HT1080 (cell line): ENCODE data around the gene MAGI1. TPM values are rescaled to one million over a fixed set of nuclear protein-coding genes. Genes with fewer than 3 reads are reported as not detected.
A peak's percentile ranks its signal among the peaks of the same experiment; 100 is the strongest.

Source experiments
- DNase-seq: peaks from one replicate; pipeline ENCODE4 v3.0.0-alpha.2; 2015; ENCODE audit warnings: low read depth
- total RNA-seq: library from RNA; depleted of rRNA; stranded (reverse); fragments of >200 nt; shearing (Covaris generic); gene quantifications from 2 replicates; pipeline ENCODE4 v1.2.3, GENCODE V29; 2014

MAGI1 gene
- total RNA-seq, 1 experiment from 2014 or later = 15.2 TPM

DNA sequence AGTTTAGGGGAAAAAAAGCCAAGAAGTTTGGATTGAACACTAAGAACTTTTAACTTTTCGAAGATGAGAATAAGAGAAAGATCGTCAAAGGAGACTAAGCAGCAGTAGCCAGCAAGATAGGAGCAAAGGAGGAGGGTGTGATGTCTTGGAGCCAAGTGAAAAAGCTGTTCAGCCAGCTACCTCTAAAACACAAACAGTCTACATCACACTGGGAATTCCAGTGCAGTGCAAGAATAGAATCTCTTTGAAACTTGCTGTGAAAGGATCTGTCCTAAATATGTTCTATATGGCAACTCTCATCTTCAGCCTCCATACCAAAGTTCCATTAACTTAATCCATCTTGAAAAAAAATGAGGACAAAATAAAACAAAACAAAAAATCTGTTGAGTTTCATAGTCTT lies 541.5 kb downstream of the MAGI1 start:
- DNase-seq = no peak

GRCh38 chr3:65493938-65494337 lies 544.8 kb downstream of the MAGI1 start:
- DNase-seq = no peak

DNA sequence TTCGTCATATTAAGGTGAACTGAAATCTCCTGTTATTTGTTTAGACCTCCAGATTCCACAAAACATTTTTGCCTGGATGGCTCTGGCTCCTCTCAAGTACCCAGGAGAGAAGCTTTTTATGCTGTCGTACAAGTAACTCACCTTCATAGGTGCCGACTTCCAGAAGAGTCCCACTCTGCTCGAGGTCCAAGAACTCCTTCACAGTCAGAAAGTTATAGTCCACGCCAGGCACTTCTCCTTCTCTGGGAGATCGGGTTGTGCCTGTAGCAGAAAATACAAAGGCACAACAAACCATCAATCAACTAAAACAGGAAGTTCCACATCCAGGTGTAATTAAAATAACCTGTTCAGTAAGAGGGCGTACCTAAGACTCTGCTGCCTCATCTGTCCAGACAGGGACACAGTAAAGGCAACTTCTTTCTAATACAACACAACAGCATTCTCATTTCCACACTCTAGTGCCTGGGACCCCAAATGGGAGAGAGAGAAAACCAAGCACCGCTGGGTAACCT lies 545.3 kb downstream of the MAGI1 start:
- DNase-seq = no peak

DNA sequence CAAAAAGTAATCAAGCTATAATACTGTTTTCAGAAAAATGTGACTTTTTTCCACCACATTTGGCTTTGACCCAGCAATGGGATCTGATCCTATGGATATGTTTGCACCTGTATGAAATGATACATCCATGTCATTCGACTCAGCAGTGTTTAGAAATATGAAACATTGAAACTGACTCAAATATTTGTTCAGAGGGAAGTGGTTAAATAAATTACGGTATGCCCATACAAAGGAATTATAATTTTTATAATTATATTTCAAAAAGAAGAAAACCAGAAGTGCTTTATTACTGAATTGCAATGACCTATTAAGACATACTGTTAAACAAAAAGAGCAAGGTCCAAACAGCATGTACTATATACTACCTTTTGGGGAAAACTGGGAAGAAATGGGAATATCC lies 546.5 kb downstream of the MAGI1 start:
- no peak for DNase-seq

- DNase-seq = no peak
These were observed 548.6 kb downstream of the MAGI1 start for GRCh38 chr3:65490114-65490513.

GRCh38 chr3:65489253-65489652 lies 549.5 kb downstream of the MAGI1 start:
- DNase-seq = no peak

- no peak for DNase-seq
These were observed 552.8 kb downstream of the MAGI1 start for GRCh38 chr3:65485826-65486469.

GRCh38 chr3:65484964-65485363 lies 553.8 kb downstream of the MAGI1 start:
- DNase-seq = no peak

- no peak for DNase-seq
These were observed 555.2 kb downstream of the MAGI1 start for GRCh38 chr3:65483480-65483879.

- DNase-seq = no peak
These were observed 555.7 kb downstream of the MAGI1 start for GRCh38 chr3:65483011-65483410.

- DNase-seq = no peak
These were observed 557.6 kb downstream of the MAGI1 start for GRCh38 chr3:65481085-65481484.

- no peak for DNase-seq
These were observed 558.7 kb downstream of the MAGI1 start for GRCh38 chr3:65479990-65480389.

- no peak for DNase-seq
These were observed 559.9 kb downstream of the MAGI1 start for GRCh38 chr3:65478551-65479500.

GRCh38 chr3:65473736-65474135 lies 565.0 kb downstream of the MAGI1 start:
- peak; percentile 62 for DNase-seq

DNA sequence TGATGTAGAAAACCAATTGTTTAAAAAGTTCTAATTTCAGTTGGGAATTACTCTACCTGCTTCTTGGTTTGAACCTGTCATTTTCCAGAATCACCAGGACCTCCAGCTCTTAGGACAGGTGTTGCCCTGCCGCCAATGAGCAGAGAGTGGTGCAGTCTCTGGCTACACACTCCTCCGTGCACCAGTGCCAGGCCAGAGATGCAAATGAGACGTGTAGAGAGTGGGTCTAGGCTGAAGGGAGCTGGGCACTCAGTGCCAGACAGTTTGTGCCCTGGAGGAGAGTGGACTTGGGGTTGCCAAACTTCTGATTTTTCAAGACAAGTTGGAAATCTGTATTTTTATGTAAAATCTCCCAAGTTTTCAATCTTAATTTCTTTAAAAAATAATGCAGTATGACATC lies 566.2 kb downstream of the MAGI1 start:
- no peak for DNase-seq

DNA sequence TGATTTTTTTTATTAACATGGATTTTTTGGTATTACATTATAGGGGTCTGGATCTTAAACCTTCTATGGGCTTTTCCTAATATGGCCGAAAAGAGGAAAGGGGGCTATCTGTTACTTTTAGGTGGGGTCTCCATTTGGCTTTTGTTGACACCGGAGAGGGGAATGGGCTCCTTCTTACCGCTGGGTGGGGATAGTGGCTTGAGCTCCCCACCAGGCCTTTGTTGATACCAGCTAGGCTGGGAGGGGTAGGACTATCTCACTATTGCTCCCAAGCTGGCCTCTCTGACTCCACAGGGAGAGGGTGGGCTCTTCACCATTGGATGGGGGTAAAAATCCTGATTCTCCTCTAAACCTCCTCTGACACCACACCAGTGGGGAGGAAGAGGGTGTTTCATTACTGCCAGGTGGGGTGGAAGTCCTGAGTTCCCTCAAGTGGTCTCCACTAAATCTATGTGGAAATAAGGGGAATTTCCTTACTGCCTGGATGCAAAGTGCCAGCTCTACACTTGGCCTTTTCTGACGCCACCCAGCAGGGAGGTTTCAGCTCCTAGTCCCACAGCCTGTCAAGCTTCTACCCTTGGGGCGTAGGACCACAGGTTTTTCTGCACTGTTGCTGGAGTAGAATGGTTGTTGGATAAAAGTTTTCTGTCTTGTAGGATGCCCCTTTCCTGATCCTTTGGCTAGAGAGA lies 572.3 kb downstream of the MAGI1 start:
- no peak for DNase-seq

- DNase-seq = no peak
These were observed 588.8 kb downstream of the MAGI1 start for GRCh38 chr3:65449841-65450428.

GRCh38 chr3:65448120-65448519 lies 590.6 kb downstream of the MAGI1 start:
- no peak for DNase-seq

DNA sequence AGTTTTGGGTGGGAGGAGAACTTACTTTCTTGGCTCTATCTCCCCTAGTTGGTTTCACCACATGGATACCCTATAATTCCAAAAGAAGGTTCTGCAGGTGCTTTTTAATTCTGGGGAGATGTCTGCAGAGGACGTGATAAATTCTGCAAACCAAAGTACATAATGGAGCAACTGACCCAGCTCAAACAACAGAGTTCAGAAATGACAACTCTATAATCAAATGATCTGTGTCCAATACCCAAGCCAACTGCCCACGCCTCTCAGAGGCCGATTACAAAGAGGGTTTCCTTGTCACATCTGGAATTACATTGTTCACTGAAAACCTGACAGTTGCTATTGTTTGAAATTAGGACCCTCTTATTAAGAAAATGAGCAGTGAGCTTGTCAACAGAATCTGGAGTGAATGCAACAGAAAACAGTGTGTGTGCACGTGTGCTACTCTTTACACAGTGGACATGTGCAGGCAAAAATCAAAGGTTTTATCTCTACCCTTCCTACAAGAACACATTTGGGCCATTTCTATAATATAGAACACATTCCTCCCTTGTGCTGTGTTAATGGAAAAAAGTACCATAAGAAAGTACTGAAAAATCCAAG lies 593.0 kb downstream of the MAGI1 start:
- DNase-seq = no peak

DNA sequence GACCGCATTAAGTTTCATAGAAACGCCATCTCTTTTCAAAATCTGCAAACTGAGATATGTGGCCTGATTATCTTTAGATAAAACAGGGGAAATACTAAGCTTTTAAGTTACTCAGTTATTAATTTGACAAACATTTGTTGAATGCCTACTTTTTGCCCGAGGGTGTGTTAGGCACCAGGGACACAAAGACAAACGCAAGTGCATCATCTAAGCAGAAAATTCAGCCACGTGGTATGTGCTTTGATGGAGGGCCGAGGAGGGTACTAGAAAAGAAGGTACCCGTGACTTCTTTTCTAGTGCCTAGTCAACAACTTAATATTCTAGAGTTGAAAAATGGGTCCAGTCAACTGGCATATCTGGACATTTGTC lies 594.3 kb downstream of the MAGI1 start:
- DNase-seq = no peak
